Smooth muscle cell (in vitro differentiated cells): ENCODE measurements around the gene TSPAN10. TPM values are rescaled to one million over a fixed set of nuclear protein-coding genes. Genes with fewer than 3 reads are reported as not detected.
"Not testable (repeated sequence)": the region's sequence is repeated elsewhere in the genome, so short reads cannot be mapped to it uniquely, and the experiment has no call there.

Experiments
- DNase-seq: peaks from one replicate; lab custom pipeline; 2025; ENCODE audit not compliant: unreplicated experiment; lab: John Stamatoyannopoulos, UW
- H2AFZ ChIP-seq: fragments of 200-600 bp; sonication (generic); 2 replicates; pipeline ENCODE4 v1.6.0; 2016; ENCODE audit warnings: antibody characterized with exemption, low read depth, mild to moderate bottlenecking
- H3F3A ChIP-seq: fragments of 200-600 bp; sonication (generic); 2 replicates; pipeline ENCODE4 v1.6.0; 2017; ENCODE audit warnings: antibody characterized with exemption, low read depth
- H3K27ac ChIP-seq: fragments of 200-600 bp; sonication (generic); 2 replicates; pipeline ENCODE4 v1.5.1; 2016; ENCODE audit warnings: low read depth, mild to moderate bottlenecking
- H3K27me3 ChIP-seq: fragments of 200-600 bp; sonication (generic); 2 replicates; pipeline ENCODE4 v1.6.1; 2016; ENCODE audit warnings: low read depth, mild to moderate bottlenecking
- H3K36me3 ChIP-seq: fragments of 200-600 bp; sonication (generic); 2 replicates; pipeline ENCODE4 v1.5.1; 2016; ENCODE audit warnings: low read depth
- H3K4me1 ChIP-seq: fragments of 200-600 bp; sonication (generic); 2 replicates; pipeline ENCODE4 v1.5.1; 2016; ENCODE audit warnings: low read depth
- H3K4me2 ChIP-seq: fragments of 200-600 bp; sonication (generic); 2 replicates; pipeline ENCODE4 v1.6.0; 2016; ENCODE audit warnings: mild to moderate bottlenecking
- H3K4me3 ChIP-seq: fragments of 200-600 bp; sonication (generic); 2 replicates; pipeline ENCODE4 v1.5.1; 2016; ENCODE audit warnings: mild to moderate bottlenecking
- H3K79me2 ChIP-seq: fragments of 200-600 bp; sonication (generic); 2 replicates; pipeline ENCODE4 v1.6.0; 2016; ENCODE audit warnings: low read depth, mild to moderate bottlenecking
- H3K9ac ChIP-seq: fragments of 200-600 bp; sonication (generic); 2 replicates; pipeline ENCODE4 v1.6.0; 2016; ENCODE audit warnings: low read depth
- H3K9me3 ChIP-seq: fragments of 200-600 bp; sonication (generic); replicated peaks from 2 replicates; pipeline ENCODE4 v1.5.1; 2016; ENCODE audit warnings: low read depth
- H4K20me1 ChIP-seq: fragments of 200-600 bp; sonication (generic); 2 replicates; pipeline ENCODE4 v1.6.0; 2016; ENCODE audit warnings: low read depth
- WGBS: methylation state at CpG from one replicate; pipeline ENCODE4 v1.1.7; 2016; ENCODE audit warnings: low lambda C conversion rate; 5-methylcytosine and 5-hydroxymethylcytosine counted together
- polyA plus RNA-seq: library from polyadenylated mRNA; unstranded; fragments of >200 nt; fragmentation: Nextera tagmentation; extraction: Ambion mirVana; gene quantifications from 2 replicates; pipeline ENCODE4 v1.2.1, GENCODE V29; 2016
- total RNA-seq: library from RNA; depleted of rRNA; stranded (reverse); fragments of >200 nt; gene quantifications from 2 replicates; pipeline ENCODE4 v1.2.3, GENCODE V29; 2014
- TF ChIP-seq, protein P1 (sequence below): fragments of 200-600 bp; sonication (generic); IDR thresholded peaks from 2 replicates; pipeline ENCODE4 v1.5.1; 2017; ENCODE audit warnings: borderline replicate concordance, mild to moderate bottlenecking, antibody characterized with exemption; ENCODE audit not compliant: insufficient read depth, poor library complexity, severe bottlenecking

The TSPAN10 gene
- total and polyA plus RNA-seq, 2 experiments from 2014 or later = 0.67 to 1.2 TPM

GRCh38 chr17:81675515-81676221 is 38.7 kb downstream of the TSPAN10 start:
- H3K9ac ChIP-seq, H3K9me3 ChIP-seq, H3F3A ChIP-seq, H3K27me3 ChIP-seq, H3K79me2 ChIP-seq, H4K20me1 ChIP-seq, H3K4me1 ChIP-seq, DNase-seq, H3K4me2 ChIP-seq, H2AFZ ChIP-seq, H3K4me3 ChIP-seq, H3K36me3 ChIP-seq, H3K27ac ChIP-seq: not testable (repeated sequence)
- TF ChIP-seq, protein P1, sequence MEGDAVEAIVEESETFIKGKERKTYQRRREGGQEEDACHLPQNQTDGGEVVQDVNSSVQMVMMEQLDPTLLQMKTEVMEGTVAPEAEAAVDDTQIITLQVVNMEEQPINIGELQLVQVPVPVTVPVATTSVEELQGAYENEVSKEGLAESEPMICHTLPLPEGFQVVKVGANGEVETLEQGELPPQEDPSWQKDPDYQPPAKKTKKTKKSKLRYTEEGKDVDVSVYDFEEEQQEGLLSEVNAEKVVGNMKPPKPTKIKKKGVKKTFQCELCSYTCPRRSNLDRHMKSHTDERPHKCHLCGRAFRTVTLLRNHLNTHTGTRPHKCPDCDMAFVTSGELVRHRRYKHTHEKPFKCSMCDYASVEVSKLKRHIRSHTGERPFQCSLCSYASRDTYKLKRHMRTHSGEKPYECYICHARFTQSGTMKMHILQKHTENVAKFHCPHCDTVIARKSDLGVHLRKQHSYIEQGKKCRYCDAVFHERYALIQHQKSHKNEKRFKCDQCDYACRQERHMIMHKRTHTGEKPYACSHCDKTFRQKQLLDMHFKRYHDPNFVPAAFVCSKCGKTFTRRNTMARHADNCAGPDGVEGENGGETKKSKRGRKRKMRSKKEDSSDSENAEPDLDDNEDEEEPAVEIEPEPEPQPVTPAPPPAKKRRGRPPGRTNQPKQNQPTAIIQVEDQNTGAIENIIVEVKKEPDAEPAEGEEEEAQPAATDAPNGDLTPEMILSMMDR = peak; percentile 58
- 52% methylated on average over 18 of the region's 18 CpGs for whole genome bisulfite sequencing

DNA sequence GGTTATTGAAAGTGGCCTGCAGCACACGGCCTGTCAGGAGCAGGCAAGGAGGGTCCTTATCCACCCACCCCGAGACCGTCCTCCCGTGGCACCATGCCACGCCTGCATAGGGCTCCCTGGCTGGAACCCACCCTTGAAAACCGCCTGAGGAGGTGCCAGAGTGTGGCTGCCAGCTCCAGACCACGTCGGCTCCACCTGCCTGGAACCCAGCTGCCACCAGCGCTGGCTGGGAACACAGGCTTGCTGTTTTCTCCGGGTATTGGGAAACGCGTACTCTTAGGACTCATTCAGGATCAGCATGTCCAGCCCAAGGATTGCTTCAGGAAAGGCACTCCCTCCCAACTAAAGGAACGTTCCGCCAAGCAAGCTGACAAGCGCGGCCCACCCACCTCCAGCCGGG is 39.9 kb downstream of the TSPAN10 start:
- H3K79me2 ChIP-seq = peaks cover 17% of the 10 kb centered on the region
- TF ChIP-seq, protein P1 = no peak
- H4K20me1 ChIP-seq = peaks cover 4% of the 10 kb centered on the region
- H3K9me3 ChIP-seq = no peaks in the 10 kb centered on the region
- no peak overlapping the region for H2AFZ ChIP-seq
- H3K4me1 ChIP-seq = no peaks in the 10 kb centered on the region
- peaks cover 8% of the 10 kb centered on the region for H3F3A ChIP-seq
- no peak for DNase-seq
- no peak overlapping the region for H3K4me2 ChIP-seq
- H3K27ac ChIP-seq = no peak overlapping the region
- no peak overlapping the region for H3K9ac ChIP-seq
- H3K4me3 ChIP-seq = no peak overlapping the region
- WGBS = 96% methylated on average over 17 of the region's 17 CpGs
- no peaks in the 10 kb centered on the region for H3K36me3 ChIP-seq
- no peaks in the 10 kb centered on the region for H3K27me3 ChIP-seq

DNA sequence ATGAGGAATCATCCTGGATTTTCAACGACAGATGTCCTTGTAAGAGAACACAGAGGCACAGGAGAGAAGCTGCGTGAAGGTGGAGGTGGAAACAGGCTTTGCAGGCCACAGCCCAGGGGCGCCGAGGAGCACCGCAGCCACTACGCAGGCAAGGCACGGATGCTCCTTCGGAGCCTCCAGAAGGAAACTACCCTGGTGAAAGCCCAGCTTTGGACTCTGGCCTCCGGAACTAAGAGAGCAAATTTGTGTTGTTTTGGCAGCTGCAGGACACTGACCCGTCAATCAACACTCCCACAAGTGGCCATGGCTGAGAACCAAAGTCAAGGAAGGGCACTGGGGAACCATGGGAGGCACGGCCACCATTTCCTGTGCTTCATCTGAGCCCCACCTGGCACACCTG is 43.2 kb downstream of the TSPAN10 start:
- H2AFZ ChIP-seq = no peak overlapping the region
- no peak overlapping the region for H3K9ac ChIP-seq
- H3K4me1 ChIP-seq = peaks cover 15% of the 10 kb centered on the region
- TF ChIP-seq, protein P1 = no peak
- H3K79me2 ChIP-seq = peaks cover 46% of the 10 kb centered on the region
- no peak for DNase-seq
- WGBS = 94% methylated on average over 11 of the region's 11 CpGs
- peaks cover 16% of the 10 kb centered on the region for H4K20me1 ChIP-seq
- H3K4me2 ChIP-seq = no peak overlapping the region
- no peak overlapping the region for H3K4me3 ChIP-seq
- H3F3A ChIP-seq = peaks cover 3% of the 10 kb centered on the region
- H3K27me3 ChIP-seq = no peaks in the 10 kb centered on the region
- no peaks in the 10 kb centered on the region for H3K9me3 ChIP-seq
- no peak overlapping the region for H3K27ac ChIP-seq
- H3K36me3 ChIP-seq = no peaks in the 10 kb centered on the region

GRCh38 chr17:81681672-81682071 is 44.7 kb downstream of the TSPAN10 start:
- no peak overlapping the region for H3K27ac ChIP-seq
- peaks cover 61% of the 10 kb centered on the region for H3K79me2 ChIP-seq
- no peak overlapping the region for H2AFZ ChIP-seq
- no peaks in the 10 kb centered on the region for H3F3A ChIP-seq
- no peaks in the 10 kb centered on the region for H3K9me3 ChIP-seq
- H3K9ac ChIP-seq = no peak overlapping the region
- H3K4me1 ChIP-seq = peaks cover 18% of the 10 kb centered on the region
- no peak for DNase-seq
- TF ChIP-seq, protein P1 = no peak
- no peaks in the 10 kb centered on the region for H3K36me3 ChIP-seq
- no peak overlapping the region for H3K4me3 ChIP-seq
- H3K27me3 ChIP-seq = no peaks in the 10 kb centered on the region
- no peak overlapping the region for H3K4me2 ChIP-seq
- peaks cover 27% of the 10 kb centered on the region for H4K20me1 ChIP-seq
- WGBS = 96% methylated on average over 17 of the region's 17 CpGs
